GM12873 (cell line): ENCODE results near the gene MAGI1.

Experiments
- CTCF ChIP-seq: IDR thresholded peaks from 2 replicates; pipeline ENCODE4 v1.5.1; 2012; ENCODE audit warnings: low read depth, mild to moderate bottlenecking, moderate library complexity, low read length, control low read depth; ENCODE audit not compliant: insufficient read depth; ENCODE audit errors: missing control alignments

Gene MAGI1

GRCh38 chr3:65777050-65777449, 261.7 kb downstream of the MAGI1 start:
- TF ChIP-seq CTCF, result no peak

- no peak for TF ChIP-seq CTCF
These were observed 262.2 kb downstream of the MAGI1 start for GRCh38 chr3:65776494-65776893.

DNA sequence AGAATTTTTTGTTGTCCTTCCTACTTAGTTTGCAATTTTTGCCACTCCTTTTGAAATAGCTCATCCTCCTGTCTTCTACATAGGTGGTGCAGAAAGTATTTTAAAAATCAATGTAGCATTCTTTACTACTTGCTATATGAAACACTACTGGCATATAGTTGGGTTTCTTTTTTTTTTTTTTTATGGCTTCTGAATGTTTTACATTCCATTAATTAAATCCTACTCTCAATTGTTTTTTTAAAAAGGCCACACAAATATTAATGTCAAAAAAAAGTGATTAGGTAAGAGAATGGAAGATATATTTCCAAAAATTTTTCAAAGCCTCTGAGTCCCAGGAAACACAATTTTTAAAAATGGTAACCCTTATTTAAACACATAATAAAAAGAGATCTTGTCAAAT, 262.6 kb downstream of the MAGI1 start:
- TF ChIP-seq CTCF, result no peak

GRCh38 chr3:65772758-65773157, 266.0 kb downstream of the MAGI1 start:
- no peak for TF ChIP-seq CTCF

DNA sequence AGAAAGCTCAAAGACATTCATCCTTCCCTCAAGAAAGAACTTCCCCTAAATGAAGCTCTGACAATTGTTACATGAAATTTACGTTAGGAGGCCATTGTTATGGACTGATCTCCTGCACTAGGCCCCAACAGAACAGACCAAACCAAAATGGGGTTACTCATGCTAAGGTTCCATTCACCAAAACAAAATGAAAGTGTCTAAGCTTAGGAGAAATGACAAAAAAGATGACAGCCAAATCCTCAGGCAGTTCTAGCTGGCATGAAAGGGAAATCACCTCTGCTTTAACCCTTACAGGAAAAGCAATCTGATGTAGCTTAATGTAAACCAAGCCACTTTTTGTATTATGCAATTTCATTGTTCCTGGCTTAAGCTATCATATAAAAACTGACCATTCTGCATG, 271.2 kb downstream of the MAGI1 start:
- no peak for TF ChIP-seq CTCF

DNA sequence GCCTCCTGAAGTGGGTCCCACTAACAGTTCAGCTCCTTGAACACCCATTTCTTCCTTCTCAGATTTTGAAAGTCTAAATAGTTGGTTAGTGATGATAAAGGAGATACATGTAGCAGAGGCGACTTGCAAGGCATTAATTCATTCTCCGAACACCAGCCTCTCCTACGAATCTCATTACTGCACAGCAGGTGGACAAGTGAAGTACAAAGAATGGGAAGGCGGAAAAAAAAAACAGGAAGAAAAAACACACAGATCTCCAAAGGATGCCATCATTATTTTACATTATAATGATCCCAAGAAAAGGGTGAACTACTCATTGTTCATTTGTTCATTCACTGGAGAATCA, 276.5 kb downstream of the MAGI1 start:
- TF ChIP-seq CTCF, result no peak

- TF ChIP-seq CTCF, result no peak
These were observed 277.1 kb downstream of the MAGI1 start for GRCh38 chr3:65761446-65762234.
